ENCODE measurements around the gene DCANP1.
"Not testable (repeated sequence)": the region's sequence is repeated elsewhere in the genome, so short reads cannot be mapped to it uniquely, and the experiment has no call there.

DCANP1 gene

GRCh38 chr5:135447298-135447929, at the start of gene DCANP1:
DCANP1 (minus strand) TSS chr5:135447348; CDS start chr5:135447108, 240 bp downstream.
- DNase-seq, result no peak

GRCh38 chr5:135495531-135495930, 48.4 kb upstream of the DCANP1 start:
- not testable (repeated sequence) for DNase-seq

GRCh38 chr5:135494196-135494595, 47.0 kb upstream of the DCANP1 start:
- no peak for DNase-seq

- DNase-seq, result no peak
Observed at GRCh38 chr5:135493406-135494180, 46.4 kb upstream of the DCANP1 start.

GRCh38 chr5:135492319-135492626, 45.1 kb upstream of the DCANP1 start:
- DNase-seq, result no peak

GRCh38 chr5:135491552-135492318, 44.6 kb upstream of the DCANP1 start:
- no peak for DNase-seq

- DNase-seq, result no peak
Observed at GRCh38 chr5:135491038-135491551, 43.9 kb upstream of the DCANP1 start.

- no peak for DNase-seq
Observed at GRCh38 chr5:135490245-135491037, 43.3 kb upstream of the DCANP1 start.

GRCh38 chr5:135489466-135490244, 42.5 kb upstream of the DCANP1 start:
- no peak for DNase-seq

GRCh38 chr5:135488727-135489465, 41.7 kb upstream of the DCANP1 start:
- no peak for DNase-seq

GRCh38 chr5:135487839-135488514, 40.8 kb upstream of the DCANP1 start:
- DNase-seq, result no peak

GRCh38 chr5:135487037-135487395, 39.9 kb upstream of the DCANP1 start:
- DNase-seq, result no peak

- no peak for DNase-seq
Observed at GRCh38 chr5:135486131-135487036, 39.2 kb upstream of the DCANP1 start.

GRCh38 chr5:135484674-135485086, 37.5 kb upstream of the DCANP1 start:
- no peak for DNase-seq

GRCh38 chr5:135483254-135483653, 36.1 kb upstream of the DCANP1 start:
- no peak for DNase-seq

- no peak for DNase-seq
Observed at GRCh38 chr5:135482381-135482933, 35.3 kb upstream of the DCANP1 start.

GRCh38 chr5:135481909-135482311, 34.8 kb upstream of the DCANP1 start:
- DNase-seq, result no peak

GRCh38 chr5:135481387-135481786, 34.2 kb upstream of the DCANP1 start:
- no peak for DNase-seq

- DNase-seq, result no peak
Observed at GRCh38 chr5:135480511-135480910, 33.4 kb upstream of the DCANP1 start.

Data from activated gamma-delta T cell treated with Interleukin-2 at 50 U/mL for 16 hours (primary cell).